ENCODE data around the gene KRTAP4-5.

DNA sequence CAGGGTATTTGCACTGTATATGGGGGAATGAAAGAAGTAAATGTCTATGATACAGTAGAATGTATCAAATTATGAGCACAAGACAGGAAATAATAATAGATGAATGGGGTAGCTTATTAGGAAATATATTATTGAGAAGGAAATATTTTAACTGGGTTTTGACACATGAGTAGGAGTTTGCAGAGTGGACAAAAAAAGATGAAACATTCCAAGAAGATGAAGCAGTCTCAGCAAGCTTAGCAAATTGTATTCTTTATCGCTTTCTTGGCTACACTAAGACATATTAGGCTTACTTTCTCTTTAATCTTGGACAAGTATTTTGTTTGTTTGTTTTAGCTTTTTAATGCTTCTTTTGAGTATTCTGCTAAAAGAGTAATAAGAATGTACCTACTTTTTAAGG is 45.7 kb downstream of the KRTAP4-5 start:
- TF ChIP-seq, protein P1, sequence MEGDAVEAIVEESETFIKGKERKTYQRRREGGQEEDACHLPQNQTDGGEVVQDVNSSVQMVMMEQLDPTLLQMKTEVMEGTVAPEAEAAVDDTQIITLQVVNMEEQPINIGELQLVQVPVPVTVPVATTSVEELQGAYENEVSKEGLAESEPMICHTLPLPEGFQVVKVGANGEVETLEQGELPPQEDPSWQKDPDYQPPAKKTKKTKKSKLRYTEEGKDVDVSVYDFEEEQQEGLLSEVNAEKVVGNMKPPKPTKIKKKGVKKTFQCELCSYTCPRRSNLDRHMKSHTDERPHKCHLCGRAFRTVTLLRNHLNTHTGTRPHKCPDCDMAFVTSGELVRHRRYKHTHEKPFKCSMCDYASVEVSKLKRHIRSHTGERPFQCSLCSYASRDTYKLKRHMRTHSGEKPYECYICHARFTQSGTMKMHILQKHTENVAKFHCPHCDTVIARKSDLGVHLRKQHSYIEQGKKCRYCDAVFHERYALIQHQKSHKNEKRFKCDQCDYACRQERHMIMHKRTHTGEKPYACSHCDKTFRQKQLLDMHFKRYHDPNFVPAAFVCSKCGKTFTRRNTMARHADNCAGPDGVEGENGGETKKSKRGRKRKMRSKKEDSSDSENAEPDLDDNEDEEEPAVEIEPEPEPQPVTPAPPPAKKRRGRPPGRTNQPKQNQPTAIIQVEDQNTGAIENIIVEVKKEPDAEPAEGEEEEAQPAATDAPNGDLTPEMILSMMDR (IDR thresholded peaks at IDR 0.05; ENCODE audit: low read depth, low read length), result no peak
- no peak for TF ChIP-seq POLR2A (IDR thresholded peaks at IDR 0.05; ENCODE audit: extremely low read depth, insufficient read length)
- TF ChIP-seq MYC (IDR thresholded peaks at IDR 0.05; ENCODE audit: low read depth, low read length), result no peak
- TF ChIP-seq, protein P2, sequence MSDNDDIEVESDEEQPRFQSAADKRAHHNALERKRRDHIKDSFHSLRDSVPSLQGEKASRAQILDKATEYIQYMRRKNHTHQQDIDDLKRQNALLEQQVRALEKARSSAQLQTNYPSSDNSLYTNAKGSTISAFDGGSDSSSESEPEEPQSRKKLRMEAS (IDR thresholded peaks at IDR 0.05; ENCODE audit: low read depth, low read length), result no peak
